ENCODE data around the gene TTBK1. TPM values are rescaled to one million over a fixed set of nuclear protein-coding genes. Genes with fewer than 3 reads are reported as not detected.

Gene TTBK1
- total RNA-seq, 1 experiment from 2014 or later: 0.68 TPM

DNA sequence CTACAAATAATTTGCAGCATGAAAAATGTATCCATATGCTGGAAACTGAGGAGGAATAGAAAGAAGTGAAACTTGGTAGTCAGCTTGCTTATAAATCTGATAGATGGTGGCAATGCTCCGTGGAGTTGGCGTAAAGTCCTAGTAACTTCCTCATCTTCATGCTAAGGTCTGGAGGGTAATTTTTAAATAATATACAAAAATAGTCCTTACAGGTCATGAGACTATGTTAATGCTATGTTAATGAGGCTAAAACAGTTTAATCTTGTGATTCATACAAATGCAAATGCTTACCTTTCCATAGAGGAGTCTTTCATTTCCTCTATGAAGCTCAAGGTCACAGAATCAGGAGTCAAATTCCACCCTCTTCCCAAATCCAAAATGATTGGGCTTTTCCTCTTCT is 74.7 kb downstream of the TTBK1 start:
- H3K4me3 Mint-ChIP-seq: no peak overlapping the region
- no peaks in the 10 kb centered on the region for H3K36me3 Mint-ChIP-seq
- ChIA-PET CTCF (interaction anchor here (0.9 to 2.5 kb wide), 7 partner anchors 10 to 89 kb away, joined by 3 to 17 read pairs (median 4); partner anchors contain the start of genes CRIP3 and DNPH1), POLR2A (no interaction called here)
- TF ChIP-seq, protein P1, sequence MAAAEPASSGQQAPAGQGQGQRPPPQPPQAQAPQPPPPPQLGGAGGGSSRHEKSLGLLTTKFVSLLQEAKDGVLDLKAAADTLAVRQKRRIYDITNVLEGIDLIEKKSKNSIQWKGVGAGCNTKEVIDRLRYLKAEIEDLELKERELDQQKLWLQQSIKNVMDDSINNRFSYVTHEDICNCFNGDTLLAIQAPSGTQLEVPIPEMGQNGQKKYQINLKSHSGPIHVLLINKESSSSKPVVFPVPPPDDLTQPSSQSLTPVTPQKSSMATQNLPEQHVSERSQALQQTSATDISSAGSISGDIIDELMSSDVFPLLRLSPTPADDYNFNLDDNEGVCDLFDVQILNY (CRISPR knock-in tag; IDR thresholded peaks at IDR 0.05): no peak
- H3K27ac Mint-ChIP-seq: no peak overlapping the region
- H3K4me1 Mint-ChIP-seq: peaks cover 22% of the 10 kb centered on the region
- ATAC-seq (no peak), DNase-seq (ENCODE audit: low spot score) (no peak)
- no peaks in the 10 kb centered on the region; the same call in 1 of the 2 replicates for H3K27me3 Mint-ChIP-seq (ENCODE audit: low read depth)
- H3K9me3 Mint-ChIP-seq: 0 out of 2 replicates have a peak, but pooled peaks cover 4% of the 10 kb centered on the region

DNA sequence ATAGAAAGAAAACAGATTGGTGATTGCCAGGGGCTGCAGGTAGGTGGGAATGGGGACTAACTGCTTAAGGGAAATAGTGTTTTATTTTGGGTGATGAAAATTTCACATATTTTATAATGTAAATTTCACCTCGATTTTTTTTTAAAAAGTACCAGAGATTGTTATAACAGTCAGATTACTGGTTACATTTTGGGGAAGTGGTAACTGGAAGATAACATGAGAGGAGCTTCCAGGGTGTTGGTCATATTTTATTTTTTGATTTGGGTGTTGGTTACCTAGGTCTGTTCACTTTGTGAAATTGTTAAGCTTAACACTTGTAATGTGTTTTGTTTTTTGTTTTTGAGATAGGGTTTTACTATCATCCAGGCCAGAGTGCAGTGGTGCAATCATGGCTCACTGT is 82.6 kb downstream of the TTBK1 start:
- Mint-ChIP-seq H3K4me3 (no peak overlapping the region), H3K27ac (no peak overlapping the region), H3K27me3 (ENCODE audit: low read depth) (no peaks in the 10 kb centered on the region), H3K36me3 (no peaks in the 10 kb centered on the region), H3K4me1 (no peaks in the 10 kb centered on the region), H3K9me3 (no peaks in the 10 kb centered on the region)
- TF ChIP-seq, protein P2, sequence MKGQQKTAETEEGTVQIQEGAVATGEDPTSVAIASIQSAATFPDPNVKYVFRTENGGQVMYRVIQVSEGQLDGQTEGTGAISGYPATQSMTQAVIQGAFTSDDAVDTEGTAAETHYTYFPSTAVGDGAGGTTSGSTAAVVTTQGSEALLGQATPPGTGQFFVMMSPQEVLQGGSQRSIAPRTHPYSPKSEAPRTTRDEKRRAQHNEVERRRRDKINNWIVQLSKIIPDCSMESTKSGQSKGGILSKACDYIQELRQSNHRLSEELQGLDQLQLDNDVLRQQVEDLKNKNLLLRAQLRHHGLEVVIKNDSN (CRISPR knock-in tag; IDR thresholded peaks at IDR 0.05): no peak
- TF ChIP-seq, protein P3, sequence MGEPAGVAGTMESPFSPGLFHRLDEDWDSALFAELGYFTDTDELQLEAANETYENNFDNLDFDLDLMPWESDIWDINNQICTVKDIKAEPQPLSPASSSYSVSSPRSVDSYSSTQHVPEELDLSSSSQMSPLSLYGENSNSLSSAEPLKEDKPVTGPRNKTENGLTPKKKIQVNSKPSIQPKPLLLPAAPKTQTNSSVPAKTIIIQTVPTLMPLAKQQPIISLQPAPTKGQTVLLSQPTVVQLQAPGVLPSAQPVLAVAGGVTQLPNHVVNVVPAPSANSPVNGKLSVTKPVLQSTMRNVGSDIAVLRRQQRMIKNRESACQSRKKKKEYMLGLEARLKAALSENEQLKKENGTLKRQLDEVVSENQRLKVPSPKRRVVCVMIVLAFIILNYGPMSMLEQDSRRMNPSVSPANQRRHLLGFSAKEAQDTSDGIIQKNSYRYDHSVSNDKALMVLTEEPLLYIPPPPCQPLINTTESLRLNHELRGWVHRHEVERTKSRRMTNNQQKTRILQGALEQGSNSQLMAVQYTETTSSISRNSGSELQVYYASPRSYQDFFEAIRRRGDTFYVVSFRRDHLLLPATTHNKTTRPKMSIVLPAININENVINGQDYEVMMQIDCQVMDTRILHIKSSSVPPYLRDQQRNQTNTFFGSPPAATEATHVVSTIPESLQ (CRISPR knock-in tag; IDR thresholded peaks at IDR 0.05): no peak
- no peak for TF ChIP-seq ESRRA (CRISPR knock-in tag; IDR thresholded peaks at IDR 0.05; ENCODE audit: borderline replicate concordance)
- no peak for TF ChIP-seq SP1 (CRISPR knock-in tag; conservative IDR thresholded peaks at IDR 0.05)
- no peak for TF ChIP-seq ZNF317 (CRISPR knock-in tag; IDR thresholded peaks at IDR 0.05; ENCODE audit: borderline replicate concordance, low read depth)
- no peak for TF ChIP-seq SOX15 (CRISPR knock-in tag; IDR thresholded peaks at IDR 0.05)
- TF ChIP-seq IRF2 (CRISPR knock-in tag; IDR thresholded peaks at IDR 0.05; ENCODE audit: borderline replicate concordance, low read depth): no peak
- TF ChIP-seq KAT7 (CRISPR knock-in tag; IDR thresholded peaks at IDR 0.05; ENCODE audit: borderline replicate concordance): no peak
- no peak for TF ChIP-seq HMGA2 (CRISPR knock-in tag; IDR thresholded peaks at IDR 0.05)
- TF ChIP-seq, protein P4, sequence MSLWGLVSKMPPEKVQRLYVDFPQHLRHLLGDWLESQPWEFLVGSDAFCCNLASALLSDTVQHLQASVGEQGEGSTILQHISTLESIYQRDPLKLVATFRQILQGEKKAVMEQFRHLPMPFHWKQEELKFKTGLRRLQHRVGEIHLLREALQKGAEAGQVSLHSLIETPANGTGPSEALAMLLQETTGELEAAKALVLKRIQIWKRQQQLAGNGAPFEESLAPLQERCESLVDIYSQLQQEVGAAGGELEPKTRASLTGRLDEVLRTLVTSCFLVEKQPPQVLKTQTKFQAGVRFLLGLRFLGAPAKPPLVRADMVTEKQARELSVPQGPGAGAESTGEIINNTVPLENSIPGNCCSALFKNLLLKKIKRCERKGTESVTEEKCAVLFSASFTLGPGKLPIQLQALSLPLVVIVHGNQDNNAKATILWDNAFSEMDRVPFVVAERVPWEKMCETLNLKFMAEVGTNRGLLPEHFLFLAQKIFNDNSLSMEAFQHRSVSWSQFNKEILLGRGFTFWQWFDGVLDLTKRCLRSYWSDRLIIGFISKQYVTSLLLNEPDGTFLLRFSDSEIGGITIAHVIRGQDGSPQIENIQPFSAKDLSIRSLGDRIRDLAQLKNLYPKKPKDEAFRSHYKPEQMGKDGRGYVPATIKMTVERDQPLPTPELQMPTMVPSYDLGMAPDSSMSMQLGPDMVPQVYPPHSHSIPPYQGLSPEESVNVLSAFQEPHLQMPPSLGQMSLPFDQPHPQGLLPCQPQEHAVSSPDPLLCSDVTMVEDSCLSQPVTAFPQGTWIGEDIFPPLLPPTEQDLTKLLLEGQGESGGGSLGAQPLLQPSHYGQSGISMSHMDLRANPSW (CRISPR knock-in tag; conservative IDR thresholded peaks at IDR 0.05; ENCODE audit: low read depth): no peak
- TF ChIP-seq CREB1 (CRISPR knock-in tag; IDR thresholded peaks at IDR 0.05): no peak
- TF ChIP-seq, protein P5, sequence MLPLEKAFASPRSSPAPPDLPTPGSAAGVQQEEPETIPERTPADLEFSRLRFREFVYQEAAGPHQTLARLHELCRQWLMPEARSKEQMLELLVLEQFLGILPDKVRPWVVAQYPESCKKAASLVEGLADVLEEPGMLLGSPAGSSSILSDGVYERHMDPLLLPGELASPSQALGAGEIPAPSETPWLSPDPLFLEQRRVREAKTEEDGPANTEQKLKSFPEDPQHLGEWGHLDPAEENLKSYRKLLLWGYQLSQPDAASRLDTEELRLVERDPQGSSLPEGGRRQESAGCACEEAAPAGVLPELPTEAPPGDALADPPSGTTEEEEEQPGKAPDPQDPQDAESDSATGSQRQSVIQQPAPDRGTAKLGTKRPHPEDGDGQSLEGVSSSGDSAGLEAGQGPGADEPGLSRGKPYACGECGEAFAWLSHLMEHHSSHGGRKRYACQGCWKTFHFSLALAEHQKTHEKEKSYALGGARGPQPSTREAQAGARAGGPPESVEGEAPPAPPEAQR (CRISPR knock-in tag; IDR thresholded peaks at IDR 0.05): no peak
- TF ChIP-seq JUN (CRISPR knock-in tag; IDR thresholded peaks at IDR 0.05): no peak
- no peak for TF ChIP-seq FOXK1 (CRISPR knock-in tag; IDR thresholded peaks at IDR 0.05)
- TF ChIP-seq, protein P6, sequence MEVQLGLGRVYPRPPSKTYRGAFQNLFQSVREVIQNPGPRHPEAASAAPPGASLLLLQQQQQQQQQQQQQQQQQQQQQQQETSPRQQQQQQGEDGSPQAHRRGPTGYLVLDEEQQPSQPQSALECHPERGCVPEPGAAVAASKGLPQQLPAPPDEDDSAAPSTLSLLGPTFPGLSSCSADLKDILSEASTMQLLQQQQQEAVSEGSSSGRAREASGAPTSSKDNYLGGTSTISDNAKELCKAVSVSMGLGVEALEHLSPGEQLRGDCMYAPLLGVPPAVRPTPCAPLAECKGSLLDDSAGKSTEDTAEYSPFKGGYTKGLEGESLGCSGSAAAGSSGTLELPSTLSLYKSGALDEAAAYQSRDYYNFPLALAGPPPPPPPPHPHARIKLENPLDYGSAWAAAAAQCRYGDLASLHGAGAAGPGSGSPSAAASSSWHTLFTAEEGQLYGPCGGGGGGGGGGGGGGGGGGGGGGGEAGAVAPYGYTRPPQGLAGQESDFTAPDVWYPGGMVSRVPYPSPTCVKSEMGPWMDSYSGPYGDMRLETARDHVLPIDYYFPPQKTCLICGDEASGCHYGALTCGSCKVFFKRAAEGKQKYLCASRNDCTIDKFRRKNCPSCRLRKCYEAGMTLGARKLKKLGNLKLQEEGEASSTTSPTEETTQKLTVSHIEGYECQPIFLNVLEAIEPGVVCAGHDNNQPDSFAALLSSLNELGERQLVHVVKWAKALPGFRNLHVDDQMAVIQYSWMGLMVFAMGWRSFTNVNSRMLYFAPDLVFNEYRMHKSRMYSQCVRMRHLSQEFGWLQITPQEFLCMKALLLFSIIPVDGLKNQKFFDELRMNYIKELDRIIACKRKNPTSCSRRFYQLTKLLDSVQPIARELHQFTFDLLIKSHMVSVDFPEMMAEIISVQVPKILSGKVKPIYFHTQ (CRISPR knock-in tag; IDR thresholded peaks at IDR 0.05): no peak
- ATAC-seq (no peak), DNase-seq (ENCODE audit: low spot score) (no peak)
- CTCF ChIA-PET: interaction anchor here (1.0 to 1.3 kb wide), 3 partner anchors 9 to 61 kb away, joined by 3 to 4 read pairs (median 3); no protein-coding TSS in a partner anchor
- POLR2A ChIA-PET: no interaction called here

All from WTC11 (cell line).